Coronary artery (tissue), 2 donors: ENCODE measurements around the gene ABHD12.

Experiments
- DNase-seq: peaks from one replicate; pipeline ENCODE4 v3.0.0-alpha.2; 2017; ENCODE audit warnings: low spot score
- H3K27ac ChIP-seq, 2 donors: fragments of 200-600 bp; sonication (generic); one replicate each; pipeline ENCODE4 v1.5.1; 2016 to 2019
- H3K4me3 ChIP-seq: fragments of 200-600 bp; sonication (generic); 2 replicates; pipeline ENCODE4 v1.5.1; 2016; ENCODE audit warnings: mild to moderate bottlenecking, moderate library complexity
- CTCF ChIP-seq: fragments of 200-600 bp; sonication (generic); IDR thresholded peaks from one replicate; pipeline ENCODE4 v1.5.1; 2019; ENCODE audit warnings: antibody characterized with exemption

The ABHD12 gene

GRCh38 chr20:25372584-25373336, 17.9 kb downstream of the ABHD12 start:
- no peak for DNase-seq
- TF ChIP-seq CTCF: no peak
- H3K27ac ChIP-seq: no peak overlapping the region
- H3K4me3 ChIP-seq: no peak overlapping the region

GRCh38 chr20:25369971-25370370, 20.7 kb downstream of the ABHD12 start:
- DNase-seq: no peak
- Histone ChIP-seq H3K4me3 (no peak overlapping the region), H3K27ac (no peak overlapping the region)
- TF ChIP-seq CTCF: no peak

GRCh38 chr20:25369529-25369928, 21.1 kb downstream of the ABHD12 start:
- Histone ChIP-seq H3K27ac (no peak overlapping the region), H3K4me3 (no peak overlapping the region)
- DNase-seq: no peak
- no peak for TF ChIP-seq CTCF

GRCh38 chr20:25368976-25369375, 21.7 kb downstream of the ABHD12 start:
- no peak overlapping the region for H3K27ac ChIP-seq
- no peak for TF ChIP-seq CTCF
- DNase-seq: no peak
- H3K4me3 ChIP-seq: no peak overlapping the region

- Histone ChIP-seq H3K4me3 (no peak overlapping the region), H3K27ac (no peak overlapping the region)
- no peak for DNase-seq
- no peak for TF ChIP-seq CTCF
Observed at GRCh38 chr20:25368526-25368925, 22.1 kb downstream of the ABHD12 start.

GRCh38 chr20:25364879-25365699, 25.5 kb downstream of the ABHD12 start:
- no peak overlapping the region for H3K27ac ChIP-seq
- DNase-seq: no peak
- TF ChIP-seq CTCF: no peak
- H3K4me3 ChIP-seq: no peak overlapping the region
